ENCODE measurements around the gene OGG1.

DNA sequence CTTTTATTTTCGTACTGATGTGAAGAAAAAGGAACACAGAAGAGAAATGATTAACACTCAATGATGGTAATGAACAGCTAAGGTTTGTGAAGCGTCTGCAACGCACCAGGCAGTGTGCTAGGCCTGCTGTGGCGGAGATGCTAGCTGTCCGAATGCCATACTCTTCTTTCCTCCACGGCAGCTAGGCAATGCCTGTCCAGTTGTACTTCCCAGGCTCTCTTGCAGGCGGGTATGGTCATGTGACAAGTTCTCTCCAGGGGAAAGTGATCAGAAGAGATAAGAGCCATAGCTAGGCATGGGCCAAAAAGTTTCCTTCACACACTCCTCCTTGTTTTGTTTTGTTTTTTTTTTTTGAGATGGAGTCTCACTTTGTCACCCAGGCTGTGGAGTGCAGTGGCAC lies 35.9 kb downstream of the OGG1 start:
- no peak for TF ChIP-seq CTCF (IDR thresholded peaks at IDR 0.05)
- no peak for TF ChIP-seq POLR2A (IDR thresholded peaks at IDR 0.05)
